GM12878 (cell line): ENCODE results near the gene CRAT. TPM values are rescaled to one million over a fixed set of nuclear protein-coding genes. Genes with fewer than 3 reads are reported as not detected.

Source experiments
- ATAC-seq: fragments of 200-7000 bp; cut with Tn5 transposase; 3 replicates; pipeline ENCODE4 v1.9.1; 2020; ENCODE audit warnings: mild to moderate bottlenecking, moderate library complexity
- BruUV-seq: library from RNA; stranded (reverse); fragments of 400-500 nt; replicated peaks from 2 replicates; lab custom pipeline; 2021; lab: Mats Ljungman, UMichigan
- CTCF ChIA-PET: fragments of 300-600 bp; sonication (Branson Sonifier 250); formaldehyde crosslinking; extraction: SDS; loops from one replicate; lab custom pipeline; 2021; ENCODE audit warnings: inconsistent platforms; lab: Yijun Ruan, JAX
- POLR2A ChIA-PET: fragments of 350-600 bp; formaldehyde crosslinking; extraction: SDS; loops from one replicate; lab custom pipeline; 2021; ENCODE audit warnings: inconsistent platforms; lab: Charles Lee
- RAD21 ChIA-PET: fragments of 300-600 bp; sonication (Branson Sonifier 250); formaldehyde crosslinking; loops from one replicate; lab custom pipeline; 2023; ENCODE audit warnings: antibody characterized with exemption; ENCODE audit not compliant: unreplicated experiment; lab: Charles Lee
- SMC1A ChIA-PET: fragments of 300-600 bp; sonication (Branson Sonifier 250); formaldehyde crosslinking; loops from one replicate; lab custom pipeline; 2023; ENCODE audit not compliant: unreplicated experiment, uncharacterized antibody; lab: Charles Lee
- DNase-seq: peaks from one replicate; pipeline ENCODE4 v3.0.0-alpha.2; 2011; ENCODE audit warnings: low read depth, low spot score
- FAIRE-seq: peaks from 3 replicates; lab custom pipeline; 2011; peaks lifted over from hg19 to GRCh38; lab: Jason Lieb, UNC
- H2AFZ ChIP-seq: 2 replicates; pipeline ENCODE4 v1.6.0; 2011; ENCODE audit warnings: low read depth, low read length, control low read depth; ENCODE audit not compliant: control insufficient read depth
- H3K27ac ChIP-seq: 2 replicates; pipeline ENCODE4 v1.5.1; 2011; ENCODE audit warnings: control low read depth; ENCODE audit not compliant: control insufficient read depth, insufficient read depth
- H3K27me3 ChIP-seq, 2 experiments: replicated peaks in 1 of 2; 2 replicates each; pipeline versions ENCODE4 v1.6.0 to v1.6.1; 2011; ENCODE audit warnings: low read length in 1 of 2; ENCODE audit not compliant: control insufficient read depth in 2 of 2, insufficient read depth in 2 of 2
- H3K36me3 ChIP-seq, 2 experiments: 2 replicates each; pipeline ENCODE4 v1.5.1; 2011; ENCODE audit warnings: low read length in 1 of 2; ENCODE audit not compliant: control insufficient read depth in 2 of 2, insufficient read depth in 2 of 2
- H3K4me1 ChIP-seq: 2 replicates; pipeline ENCODE4 v1.6.1; 2011; ENCODE audit warnings: mild to moderate bottlenecking, low read length, moderate library complexity, mixed read lengths; ENCODE audit not compliant: control insufficient read depth, insufficient read depth
- H3K4me2 ChIP-seq: 2 replicates; pipeline ENCODE4 v1.6.0; 2011; ENCODE audit warnings: control low read depth; ENCODE audit not compliant: control insufficient read depth, insufficient read depth
- H3K4me3 ChIP-seq: fragments of 200-600 bp; sonication (generic); 2 replicates; pipeline ENCODE4 v1.5.1; 2016
- H3K79me2 ChIP-seq: 2 replicates; pipeline ENCODE4 v1.6.0; 2011; ENCODE audit warnings: low read length; ENCODE audit not compliant: control insufficient read depth, insufficient read depth
- H3K9ac ChIP-seq: 2 replicates; pipeline ENCODE4 v1.8.0; 2011; ENCODE audit warnings: low read length, control low read depth, mixed read lengths; ENCODE audit not compliant: control insufficient read depth, insufficient read depth
- H3K9me3 ChIP-seq: replicated peaks from 3 replicates; pipeline ENCODE4 v1.5.1; 2011; ENCODE audit warnings: mild to moderate bottlenecking, low read length; ENCODE audit not compliant: control insufficient read depth, insufficient read depth
- H4K20me1 ChIP-seq: 2 replicates; pipeline ENCODE4 v1.6.0; 2011; ENCODE audit not compliant: control insufficient read depth, insufficient read depth
- BMI1 ChIP-seq: fragments of 450-650 bp; IDR thresholded peaks from 2 replicates; pipeline ENCODE4 v1.6.1; 2016; ENCODE audit warnings: mild to moderate bottlenecking, moderate library complexity, borderline replicate concordance
- IRF5 ChIP-seq: fragments of 450-650 bp; IDR thresholded peaks from 2 replicates; pipeline ENCODE4 v1.6.1; 2017; ENCODE audit warnings: borderline replicate concordance
- SPI1 ChIP-seq: IDR thresholded peaks from 2 replicates; pipeline ENCODE4 v1.6.1; 2011; ENCODE audit warnings: low read depth, mild to moderate bottlenecking, low read length, moderate library complexity, borderline replicate concordance; ENCODE audit not compliant: insufficient read depth
- WGBS: methylation state at CpG from one replicate; pipeline ENCODE4 v1.1.6; 2016; ENCODE audit warnings: low lambda C conversion rate; ENCODE audit not compliant: insufficient replicate concordance, insufficient coverage; ENCODE audit errors: missing lambda C conversion rate; 5-methylcytosine and 5-hydroxymethylcytosine counted together
- in situ Hi-C: fragments of 300-500 bp; cut with MboI; formaldehyde crosslinking; loops from 9 replicates; pipeline ENCODE4 v1.14.3; 2018; ENCODE audit warnings: mixed read lengths
- intact Hi-C: fragments of 100-400 bp; cut with micrococcal nuclease; formaldehyde crosslinking; loops from one replicate; pipeline ENCODE4 v1.14.2; 2022; ENCODE audit not compliant: unreplicated experiment
- polyA plus RNA-seq, 11 experiments: library from polyadenylated mRNA; depleted of rRNA in 4 of 11; unstranded in 6 of 11; stranded (reverse) in 5 of 11; fragments of >200 nt; fragmentation: Nextera tagmentation in 4 of 11; fragmentation: Illumina TruSeq in 1 of 11; extraction: Ambion mirVana in 4 of 11; extraction: Trizol in 1 of 11; gene quantifications; 1 replicate in 1 of 11; 2 replicates in 10 of 11; pipeline versions ENCODE4 v1.2.1 to v1.2.3, GENCODE V29; 2011 to 2016; ENCODE audit warnings: inconsistent platforms in 2 of 11, missing spikeins in 2 of 11, low read depth in 1 of 11
- total RNA-seq, 4 experiments: library from RNA; depleted of rRNA in 3 of 4; stranded (reverse); fragments of >200 nt in 3 of 4; fragmentation: Illumina TruSeq in 1 of 4; extraction: Trizol in 1 of 4; gene quantifications; 2 replicates each; pipeline versions ENCODE4 v1.2.1 to v1.2.3, GENCODE V29; 2013 to 2021

Gene CRAT
- total and polyA plus RNA-seq, 10 of the 15 experiments (the other 5 are each of a cell fraction or from before 2014, with no cell fraction given) = 0.10 to 3.4 (median 1.8) TPM

GRCh38 chr9:129108805-129109536 is 1.6 kb downstream of the CRAT start:
- no peak overlapping the region for H2AFZ ChIP-seq
- FAIRE-seq (no peak), DNase-seq (no peak)
- 83% methylated on average over 10 of the region's 10 CpGs for WGBS
- ChIA-PET RAD21 (no interaction called here), SMC1A (no interaction called here), CTCF (no interaction called here)
- intact Hi-C loops (no loop called here), in situ Hi-C loops (no loop called here)
- no TSS peak for BruUV-seq
- no peak overlapping the region for H3K9ac ChIP-seq
- TF ChIP-seq IRF5 = no peak
- TF ChIP-seq SPI1 = no peak
- TF ChIP-seq BMI1 = no peak
- TF ChIP-seq, all 136 proteins: peak for 0
- H3K79me2 ChIP-seq = peaks cover 14% of the 10 kb centered on the region
- H3K27me3 ChIP-seq = no peaks in the 10 kb centered on the region; a peak in 1 of 4 replicates
- H3K4me2 ChIP-seq = no peak overlapping the region
- POLR2A ChIA-PET = no interaction called here
- no peaks in the 10 kb centered on the region; the same call in 2 of the 3 replicates for H3K9me3 ChIP-seq
- ATAC-seq = no peak
- H3K4me3 ChIP-seq = no peak overlapping the region
- H4K20me1 ChIP-seq = no peaks in the 10 kb centered on the region
- H3K36me3 ChIP-seq = no peaks in the 10 kb centered on the region
- H3K4me1 ChIP-seq = peaks cover 4% of the 10 kb centered on the region
- H3K27ac ChIP-seq = no peak overlapping the region
